IMR-90 (cell line): ENCODE data around the gene NAPA. TPM values are rescaled to one million over a fixed set of nuclear protein-coding genes. Genes with fewer than 3 reads are reported as not detected.

Source experiments
- ATAC-seq: fragments of 200-7000 bp; cut with Tn5 transposase; 2 replicates; pipeline ENCODE4 v1.9.1; 2020; ENCODE audit warnings: low read depth, mild to moderate bottlenecking, moderate library complexity
- BruUV-seq: library from RNA; stranded (reverse); fragments of 400-500 nt; replicated peaks from 2 replicates; lab custom pipeline; 2021; lab: Mats Ljungman, UMichigan
- CTCF ChIA-PET: fragments of 300-600 bp; formaldehyde crosslinking; extraction: SDS; loops from one replicate; lab custom pipeline; 2021; ENCODE audit warnings: antibody characterized with exemption; lab: Yijun Ruan, JAX
- POLR2A ChIA-PET: fragments of 300-600 bp; sonication (Branson Sonifier 250); formaldehyde crosslinking; loops from one replicate; lab custom pipeline; 2022; ENCODE audit warnings: antibody characterized with exemption; ENCODE audit not compliant: unreplicated experiment; lab: Charles Lee
- DNase-seq: peaks from one replicate; pipeline ENCODE4 v3.0.0; 2013
- H2AFZ ChIP-seq: replicated peaks from 2 replicates; pipeline ENCODE3; 2013; ENCODE audit warnings: low read length, mild to moderate bottlenecking; ENCODE audit not compliant: poor library complexity
- H2AK5ac ChIP-seq: 2 replicates; pipeline ENCODE4 v1.6.1; 2013; ENCODE audit warnings: low read depth, low read length, inconsistent platforms
- H2AK9ac ChIP-seq: replicated peaks from 2 replicates; pipeline ENCODE3; 2013; ENCODE audit warnings: mild to moderate bottlenecking, low read depth, low read length, moderate library complexity; ENCODE audit not compliant: poor library complexity
- H2BK120ac ChIP-seq: 2 replicates; pipeline ENCODE4 v1.6.1; 2013; ENCODE audit warnings: low read depth, low read length, inconsistent platforms
- H2BK15ac ChIP-seq: 3 replicates; pipeline ENCODE4 v1.6.1; 2013; ENCODE audit warnings: low read depth, low read length, inconsistent platforms
- H2BK20ac ChIP-seq: 2 replicates; pipeline ENCODE4 v1.6.1; 2013; ENCODE audit warnings: low read depth, mild to moderate bottlenecking, inconsistent platforms, low read length, moderate library complexity
- H2BK5ac ChIP-seq: 2 replicates; pipeline ENCODE4 v1.6.1; 2013; ENCODE audit warnings: mild to moderate bottlenecking, low read depth, low read length, inconsistent platforms; ENCODE audit not compliant: poor library complexity, severe bottlenecking
- H3K14ac ChIP-seq: replicated peaks from 2 replicates; pipeline ENCODE4 v1.6.1; 2013; ENCODE audit warnings: low read depth, low read length, inconsistent platforms
- H3K18ac ChIP-seq: 2 replicates; pipeline ENCODE4 v1.6.1; 2013; ENCODE audit warnings: low read depth, low read length, control low read depth
- H3K23ac ChIP-seq: 2 replicates; pipeline ENCODE4 v1.6.1; 2013; ENCODE audit warnings: low read depth, low read length, inconsistent platforms
- H3K27ac ChIP-seq: 2 replicates; pipeline ENCODE4 v1.5.1; 2013; ENCODE audit warnings: mild to moderate bottlenecking, control low read depth, low read length; ENCODE audit not compliant: insufficient read depth
- H3K27me3 ChIP-seq: 2 replicates; pipeline ENCODE4 v1.6.1; 2013; ENCODE audit warnings: low read length; ENCODE audit not compliant: control insufficient read depth, insufficient read depth
- H3K36me3 ChIP-seq: 2 replicates; pipeline ENCODE4 v1.6.1; 2013; ENCODE audit warnings: low read length, mixed read lengths; ENCODE audit not compliant: control insufficient read depth, insufficient read depth
- H3K4ac ChIP-seq: 2 replicates; pipeline ENCODE4 v1.6.1; 2013; ENCODE audit warnings: low read depth, low read length, inconsistent platforms
- H3K4me1 ChIP-seq: 2 replicates; pipeline ENCODE4 v1.6.1; 2013; ENCODE audit warnings: low read length, mixed read lengths; ENCODE audit not compliant: control insufficient read depth, insufficient read depth
- H3K4me2 ChIP-seq: 2 replicates; pipeline ENCODE4 v1.6.1; 2013; ENCODE audit warnings: low read depth, mild to moderate bottlenecking, control low read depth, low read length, moderate library complexity
- H3K4me3 ChIP-seq: 2 replicates; pipeline ENCODE4 v1.5.1; 2013; ENCODE audit warnings: low read depth, mild to moderate bottlenecking, control low read depth, low read length, moderate library complexity; ENCODE audit not compliant: insufficient read depth
- H3K56ac ChIP-seq: 2 replicates; pipeline ENCODE4 v1.6.1; 2013; ENCODE audit warnings: low read length, inconsistent platforms; ENCODE audit not compliant: insufficient read depth; ENCODE audit errors: extremely low read depth
- H3K79me1 ChIP-seq, 2 experiments: 2 replicates each; pipeline ENCODE4 v1.6.1; 2013; ENCODE audit warnings: low read length in 2 of 2, inconsistent platforms in 1 of 2, low read depth in 1 of 2
- H3K9ac ChIP-seq: 2 replicates; pipeline ENCODE4 v1.6.1; 2013; ENCODE audit warnings: low read depth, low read length, control low read depth
- H3K9me1 ChIP-seq: 2 replicates; pipeline ENCODE4 v1.6.1; 2013; ENCODE audit warnings: low read length, inconsistent platforms; ENCODE audit not compliant: insufficient read depth
- H3K9me3 ChIP-seq: 2 replicates; pipeline ENCODE4 v1.6.1; 2013; ENCODE audit warnings: low read length; ENCODE audit not compliant: control insufficient read depth, insufficient read depth
- H4K20me1 ChIP-seq: 2 replicates; pipeline ENCODE4 v1.6.1; 2013; ENCODE audit warnings: low read length, inconsistent platforms; ENCODE audit not compliant: insufficient read depth
- H4K5ac ChIP-seq: 2 replicates; pipeline ENCODE4 v1.6.1; 2013; ENCODE audit warnings: mild to moderate bottlenecking, low read depth, low read length, control low read depth
- H4K8ac ChIP-seq, 2 experiments: 2 replicates each; pipeline ENCODE4 v1.6.1; 2013; ENCODE audit warnings: low read depth in 2 of 2, low read length in 2 of 2, control low read depth in 1 of 2, inconsistent platforms in 1 of 2
- H4K91ac ChIP-seq: 2 replicates; pipeline ENCODE4 v1.6.1; 2013; ENCODE audit warnings: low read depth, low read length, inconsistent platforms; ENCODE audit not compliant: insufficient read depth
- BHLHE40 ChIP-seq: fragments of 150-350 bp; IDR thresholded peaks from 2 replicates; pipeline ENCODE4 v1.6.1; 2016; ENCODE audit warnings: mild to moderate bottlenecking, low read depth, low read length
- CEBPB ChIP-seq: IDR thresholded peaks from 2 replicates; pipeline ENCODE4 v1.6.1; 2012; ENCODE audit warnings: low read depth, low read length, improper control_type of control experiment
- CHD1 ChIP-seq: IDR thresholded peaks from 2 replicates; pipeline ENCODE4 v1.6.1; 2012; ENCODE audit warnings: low read depth, low read length, improper control_type of control experiment
- FOS ChIP-seq: fragments of 150-350 bp; IDR thresholded peaks from 2 replicates; pipeline ENCODE4 v1.6.1; 2016; ENCODE audit warnings: low read depth, low read length
- MAFK ChIP-seq: IDR thresholded peaks from 2 replicates; pipeline ENCODE4 v1.6.1; 2012; ENCODE audit warnings: low read depth, low read length, improper control_type of control experiment
- MAZ ChIP-seq: IDR thresholded peaks from 2 replicates; pipeline ENCODE4 v1.6.1; 2012; ENCODE audit warnings: low read depth, mild to moderate bottlenecking, low read length, improper control_type of control experiment, moderate library complexity, borderline replicate concordance
- MXI1 ChIP-seq: IDR thresholded peaks from 2 replicates; pipeline ENCODE4 v1.6.1; 2012; ENCODE audit warnings: low read depth, mild to moderate bottlenecking, low read length, moderate library complexity, borderline replicate concordance
- NFE2L2 ChIP-seq: fragments of 150-350 bp; IDR thresholded peaks from 2 replicates; pipeline ENCODE4 v1.6.1; 2016; ENCODE audit warnings: low read depth, mild to moderate bottlenecking, low read length
- POLR2A ChIP-seq: IDR thresholded peaks from 2 replicates; pipeline ENCODE4 v1.6.1; 2012; ENCODE audit warnings: mild to moderate bottlenecking, low read depth, low read length
- RAD21 ChIP-seq: IDR thresholded peaks from 2 replicates; pipeline ENCODE4 v1.6.1; 2012; ENCODE audit warnings: low read length, improper control_type of control experiment
- RCOR1 ChIP-seq: IDR thresholded peaks from 2 replicates; pipeline ENCODE4 v1.6.1; 2012; ENCODE audit warnings: mild to moderate bottlenecking, low read length, improper control_type of control experiment; ENCODE audit not compliant: insufficient replicate concordance
- RFX5 ChIP-seq: IDR thresholded peaks from 2 replicates; pipeline ENCODE4 v1.8.0; 2012; ENCODE audit warnings: low read depth, mild to moderate bottlenecking, low read length, moderate library complexity
- SMC3 ChIP-seq: fragments of 150-350 bp; IDR thresholded peaks from 2 replicates; pipeline ENCODE4 v1.6.1; 2016; ENCODE audit warnings: low read depth, mild to moderate bottlenecking, antibody characterized with exemption, low read length, moderate library complexity
- WGBS, 2 experiments: methylation state at CpG; one replicate each; pipeline versions ENCODE4 v1.1.5 to v1.1.7; 2013; ENCODE audit warnings: missing lambda C conversion rate in 2 of 2; ENCODE audit not compliant: insufficient read length in 1 of 2; ENCODE audit errors: extremely low coverage in 2 of 2; 5-methylcytosine and 5-hydroxymethylcytosine counted together
- dilution Hi-C: fragments of 300-500 bp; cut with HindIII; formaldehyde crosslinking; loops from one replicate; pipeline ENCODE4 v1.14.3; 2018; ENCODE audit warnings: low sequenced_read_pairs; ENCODE audit not compliant: unreplicated experiment
- in situ Hi-C: fragments of 300-500 bp; cut with MboI; formaldehyde crosslinking; loops from 3 replicates; pipeline ENCODE4 v1.14.3; 2019; ENCODE audit warnings: low sequenced_read_pairs, inconsistent platforms, mixed read lengths
- intact Hi-C: fragments of 100-400 bp; cut with micrococcal nuclease; formaldehyde crosslinking; loops from 2 replicates; pipeline ENCODE4 v1.10.0; 2022
- polyA plus RNA-seq, 3 experiments: library from polyadenylated mRNA; depleted of rRNA; stranded (reverse); fragments of >200 nt; gene quantifications; 2 replicates each; pipeline ENCODE4 v1.2.3, GENCODE V29; 2012; ENCODE audit warnings: low replicate concordance in 1 of 3
- total RNA-seq: library from RNA; depleted of rRNA; stranded (reverse); fragments of >200 nt; gene quantifications from 2 replicates; pipeline ENCODE4 v1.2.3, GENCODE V29; 2012
- TF ChIP-seq, protein P1 (sequence below): fragments of 150-350 bp; IDR thresholded peaks from 2 replicates; pipeline ENCODE4 v1.6.1; 2017; ENCODE audit warnings: mild to moderate bottlenecking, antibody characterized with exemption, low read length, low read depth
- TF ChIP-seq, protein P2 (sequence below): fragments of 150-350 bp; IDR thresholded peaks from 2 replicates; pipeline ENCODE4 v1.6.1; 2016; ENCODE audit warnings: low read depth, mild to moderate bottlenecking, low read length, moderate library complexity, borderline replicate concordance

NAPA gene
- total and polyA plus RNA-seq, 2 of the 4 experiments (the other 2 are of a cell fraction): 76.4 to 126 TPM

DNA sequence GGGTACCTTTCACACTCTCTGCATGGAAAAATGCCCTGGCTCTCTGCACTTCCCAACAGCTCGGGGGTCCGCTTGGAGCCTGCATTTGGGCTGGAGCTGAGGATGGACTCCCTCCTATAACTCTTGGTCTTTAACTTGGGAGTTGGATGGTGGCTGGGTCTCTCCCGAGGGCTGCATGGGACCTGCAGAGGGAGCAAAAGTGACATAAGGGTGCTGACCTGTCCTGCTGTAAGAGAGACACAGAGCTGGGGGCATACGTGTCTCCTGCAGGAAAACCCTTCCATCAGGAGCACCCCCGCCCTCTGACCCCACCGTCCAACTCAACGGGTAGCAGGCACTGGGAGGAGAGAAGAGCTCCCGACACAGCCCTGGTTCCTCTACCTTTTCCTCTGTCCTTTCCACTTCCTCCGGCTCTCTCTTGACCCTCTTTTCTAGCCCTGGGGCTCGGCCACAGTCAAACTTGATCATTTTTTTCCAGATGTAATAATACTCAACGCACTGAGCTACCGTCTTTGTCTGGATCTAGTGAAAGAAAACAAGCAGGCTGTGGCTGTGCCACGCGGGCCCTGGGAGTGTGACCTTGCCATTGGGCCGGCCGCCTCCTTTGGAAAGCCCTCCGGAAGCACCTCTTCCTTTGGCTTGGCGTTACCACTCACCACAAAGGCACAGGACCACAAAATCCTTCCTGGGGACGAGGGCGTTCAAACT, 6.8 kb upstream of the NAPA start:
- H3K18ac ChIP-seq: no peak overlapping the region
- peaks cover 2% of the 10 kb centered on the region; the same call in 1 of the 2 replicates for H3K4me1 ChIP-seq
- in situ Hi-C loops: no loop called here
- H3K9me3 ChIP-seq: no peaks in the 10 kb centered on the region
- H3K56ac ChIP-seq: no peak overlapping the region
- no peak overlapping the region for H2AK5ac ChIP-seq
- no peak overlapping the region for H2AFZ ChIP-seq
- dilution Hi-C loops: no loop called here
- no peak overlapping the region for H3K27ac ChIP-seq
- H4K91ac ChIP-seq: no peak overlapping the region
- H2AK9ac ChIP-seq: no peak overlapping the region
- H2BK5ac ChIP-seq: no peak overlapping the region
- H2BK120ac ChIP-seq: no peak overlapping the region
- H3K4ac ChIP-seq: no peak overlapping the region
- no peak overlapping the region for H4K5ac ChIP-seq
- WGBS, 2 experiments: 92% methylated on average over 8 of the region's 20 CpGs; no CpG with 5 or more reads in 1 of the 2 experiments
- BruUV-seq: no TSS peak
- no peak overlapping the region for H2BK20ac ChIP-seq
- ChIA-PET POLR2A (interaction anchor here (1.1 kb wide), 1 partner anchor 11 kb away, joined by 3 read pairs; no protein-coding TSS in a partner anchor), CTCF (no interaction called here)
- no peaks in the 10 kb centered on the region for H3K36me3 ChIP-seq
- intact Hi-C loops: loop anchor here (5.0 kb wide), 1 partner anchor 41 kb away; no protein-coding TSS in a partner anchor
- H3K14ac ChIP-seq: no peak overlapping the region
- H4K8ac ChIP-seq: no peak overlapping the region
- H3K9ac ChIP-seq: no peak overlapping the region
- H2BK15ac ChIP-seq: no peak overlapping the region
- peaks cover 25% of the 10 kb centered on the region for H3K27me3 ChIP-seq
- no peaks in the 10 kb centered on the region for H4K20me1 ChIP-seq
- no peak overlapping the region for H3K23ac ChIP-seq
- no peak overlapping the region for H3K4me2 ChIP-seq
- no peak for ATAC-seq
- no peaks in the 10 kb centered on the region for H3K79me1 ChIP-seq
- H3K4me3 ChIP-seq: no peak overlapping the region
- H3K9me1 ChIP-seq: no peaks in the 10 kb centered on the region; the same call in 1 of the 2 replicates
- no peak for DNase-seq
- TF ChIP-seq RFX5 (no peak), RCOR1 (no peak), MAFK (no peak), MXI1 (no peak), CHD1 (no peak), FOS (no peak), NFE2L2 (no peak), SMC3 (no peak), CEBPB (no peak), POLR2A (no peak), RAD21 (no peak), BHLHE40 (no peak), MAZ (no peak)
- TF ChIP-seq, protein P1, sequence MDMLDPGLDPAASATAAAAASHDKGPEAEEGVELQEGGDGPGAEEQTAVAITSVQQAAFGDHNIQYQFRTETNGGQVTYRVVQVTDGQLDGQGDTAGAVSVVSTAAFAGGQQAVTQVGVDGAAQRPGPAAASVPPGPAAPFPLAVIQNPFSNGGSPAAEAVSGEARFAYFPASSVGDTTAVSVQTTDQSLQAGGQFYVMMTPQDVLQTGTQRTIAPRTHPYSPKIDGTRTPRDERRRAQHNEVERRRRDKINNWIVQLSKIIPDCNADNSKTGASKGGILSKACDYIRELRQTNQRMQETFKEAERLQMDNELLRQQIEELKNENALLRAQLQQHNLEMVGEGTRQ: no peak
- TF ChIP-seq, protein P2, sequence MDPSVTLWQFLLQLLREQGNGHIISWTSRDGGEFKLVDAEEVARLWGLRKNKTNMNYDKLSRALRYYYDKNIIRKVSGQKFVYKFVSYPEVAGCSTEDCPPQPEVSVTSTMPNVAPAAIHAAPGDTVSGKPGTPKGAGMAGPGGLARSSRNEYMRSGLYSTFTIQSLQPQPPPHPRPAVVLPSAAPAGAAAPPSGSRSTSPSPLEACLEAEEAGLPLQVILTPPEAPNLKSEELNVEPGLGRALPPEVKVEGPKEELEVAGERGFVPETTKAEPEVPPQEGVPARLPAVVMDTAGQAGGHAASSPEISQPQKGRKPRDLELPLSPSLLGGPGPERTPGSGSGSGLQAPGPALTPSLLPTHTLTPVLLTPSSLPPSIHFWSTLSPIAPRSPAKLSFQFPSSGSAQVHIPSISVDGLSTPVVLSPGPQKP: no peak
